ENCODE results near the gene ENDOG.

GRCh38 chr9:128829477-128830251, 11.4 kb downstream of the ENDOG start, which contains the start of gene SPOUT1:
- peak in 1 of 4 experiments; percentile 21 for TF ChIP-seq CTCF (IDR thresholded peaks at IDR 0.05)
- TF ChIP-seq POLR2A (IDR thresholded peaks at IDR 0.05) = peak; percentile 33
